CD4-positive, alpha-beta memory T cell (primary cell): ENCODE measurements around the gene POLG2. TPM values are rescaled to one million over a fixed set of nuclear protein-coding genes. Genes with fewer than 3 reads are reported as not detected.
A peak's percentile ranks its signal among the peaks of the same experiment; 100 is the strongest.

Experiments used
- microRNA-seq: library from miRNA; unstranded; fragments of <30 nt; microRNA quantifications from one replicate; pipeline ENCODE4 v1.2.0, GENCODE V29; 2021; ENCODE audit warnings: borderline replicate concordance, borderline number of aligned reads, borderline microRNAs expressed, mixed read lengths
- polyA plus RNA-seq, 2 donors: library from polyadenylated mRNA; unstranded; fragments of 300-500 nt; fragmentation: Illumina TruSeq; gene quantifications; one replicate each; pipeline ENCODE4 v1.2.3, GENCODE V29; 2021
- total RNA-seq, 2 experiments: library from RNA; stranded (reverse); gene quantifications; one replicate each; pipeline ENCODE4 v1.2.3, GENCODE V29; 2021

The POLG2 gene
- total and polyA plus RNA-seq, 4 experiments from 2014 or later: 3.0 to 60.0 (median 32.1) TPM

Small RNAs within 50 kb of the gene (microRNA-seq; reads per million reads assigned to microRNA genes)
- 3.4 reads per million, percentile 14 among the genes with 10 or more reads in this experiment for gene MIR3064
- not detected for gene MIR5047

Other genes starting within 250 kb of the POLG2 start
- gene TEX2, start 233.8 kb downstream of the POLG2 start, total RNA-seq: 10 to 100 TPM; 12.6 to 13.1 TPM
- gene TEX2, start 233.8 kb downstream of the POLG2 start, polyA plus RNA-seq: 1 to 10 TPM; 7.9 to 8.7 TPM
- gene PECAM1, start 106.2 kb downstream of the POLG2 start, total RNA-seq: 1 to 10 TPM; 3.8 to 4.0 TPM
- 1 to 10 TPM; 2.8 to 5.9 TPM for gene PECAM1, start 106.2 kb downstream of the POLG2 start, polyA plus RNA-seq
- under 1 TPM; 0.55 to 0.90 TPM for gene MILR1, start 47.9 kb downstream of the POLG2 start, total RNA-seq
- gene MILR1, start 47.9 kb downstream of the POLG2 start, polyA plus RNA-seq: not detected
- gene DDX5, start 9.2 kb upstream of the POLG2 start, total RNA-seq: 1,000 to 10,000 TPM; 1,369 to 1,418 TPM
- gene DDX5, start 9.2 kb upstream of the POLG2 start, polyA plus RNA-seq: 1,000 to 10,000 TPM; 1,080 to 1,577 TPM
- 100 to 1,000 TPM; 105 to 108 TPM for gene CEP95, start 9.9 kb upstream of the POLG2 start, total RNA-seq
- 10 to 100 TPM in 1 of 2 donors, 1 to 10 TPM in 1; 6.4 to 18.5 TPM for gene CEP95, start 9.9 kb upstream of the POLG2 start, polyA plus RNA-seq
- 10 to 100 TPM; 32.8 to 35.0 TPM for gene SMURF2, start 165.3 kb upstream of the POLG2 start, total RNA-seq
- 1 to 10 TPM; 4.9 to 7.8 TPM for gene SMURF2, start 165.3 kb upstream of the POLG2 start, polyA plus RNA-seq